Astrocyte of the cerebellum (primary cell): ENCODE results near the gene HAUS1.
"Not testable (repeated sequence)": the region's sequence is repeated elsewhere in the genome, so short reads cannot be mapped to it uniquely, and the experiment has no call there.

ENCODE experiments used
- DNase-seq: peaks from one replicate; pipeline ENCODE4 v3.0.0-alpha.2; 2011; ENCODE audit warnings: low read depth
- H3K4me3 ChIP-seq: 2 replicates; pipeline ENCODE4 v1.5.1; 2011; ENCODE audit warnings: mild to moderate bottlenecking, low read depth, low read length, moderate library complexity
- in situ Hi-C: cut with HindIII; loops from 2 replicates; pipeline ENCODE4 v1.10.0; 2017; ENCODE audit warnings: low sequenced_read_pairs
- TF ChIP-seq, protein P1 (sequence below): IDR thresholded peaks from 2 replicates; pipeline ENCODE4 v1.5.1; 2012; ENCODE audit warnings: low read length, low read depth, moderate library complexity, mild to moderate bottlenecking; ENCODE audit errors: missing control alignments

HAUS1 gene

DNA sequence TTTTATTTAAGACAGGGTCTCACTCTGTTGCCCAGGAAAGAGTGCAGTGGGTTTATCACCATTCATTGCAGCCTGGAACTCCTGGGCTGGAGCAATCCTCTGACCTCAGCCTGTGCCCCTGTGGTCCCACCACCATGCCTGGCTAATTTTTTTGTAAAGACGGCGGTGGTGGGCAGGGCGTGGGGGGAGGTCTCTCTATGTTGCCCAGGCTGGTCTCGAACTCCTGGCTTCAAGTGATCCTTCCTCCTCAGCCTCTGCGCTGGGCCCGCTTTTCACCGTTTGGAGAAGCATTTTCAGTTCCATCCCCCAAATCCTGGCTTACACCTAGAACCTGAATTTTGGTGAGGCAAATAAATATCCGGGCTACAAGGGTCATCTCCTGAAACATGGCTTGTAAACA, 4.7 kb upstream of the HAUS1 start:
- in situ Hi-C loops, result no loop called here

DNA sequence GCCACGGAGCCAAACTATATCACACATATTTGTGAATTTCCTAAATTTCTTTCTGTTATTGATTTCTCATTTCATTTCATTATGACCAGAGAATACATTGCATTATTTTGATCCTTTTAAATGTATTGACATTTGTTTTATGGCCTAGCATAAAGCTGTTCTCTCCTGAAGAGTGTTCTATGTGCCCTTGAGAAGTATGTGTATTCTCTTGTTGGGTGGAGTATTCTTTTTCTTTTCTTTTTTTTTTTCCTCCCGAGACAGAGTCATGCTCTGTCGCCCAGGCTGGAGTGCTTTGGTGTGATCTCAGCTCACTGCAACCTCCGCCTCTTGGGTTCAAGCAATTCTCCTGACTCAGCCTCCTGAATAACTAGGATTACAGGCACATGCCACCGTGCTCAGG, 5.2 kb downstream of the HAUS1 start:
- DNase-seq, result no peak
- no peak overlapping the region for H3K4me3 ChIP-seq
- in situ Hi-C loops, result no loop called here
- TF ChIP-seq, protein P1, sequence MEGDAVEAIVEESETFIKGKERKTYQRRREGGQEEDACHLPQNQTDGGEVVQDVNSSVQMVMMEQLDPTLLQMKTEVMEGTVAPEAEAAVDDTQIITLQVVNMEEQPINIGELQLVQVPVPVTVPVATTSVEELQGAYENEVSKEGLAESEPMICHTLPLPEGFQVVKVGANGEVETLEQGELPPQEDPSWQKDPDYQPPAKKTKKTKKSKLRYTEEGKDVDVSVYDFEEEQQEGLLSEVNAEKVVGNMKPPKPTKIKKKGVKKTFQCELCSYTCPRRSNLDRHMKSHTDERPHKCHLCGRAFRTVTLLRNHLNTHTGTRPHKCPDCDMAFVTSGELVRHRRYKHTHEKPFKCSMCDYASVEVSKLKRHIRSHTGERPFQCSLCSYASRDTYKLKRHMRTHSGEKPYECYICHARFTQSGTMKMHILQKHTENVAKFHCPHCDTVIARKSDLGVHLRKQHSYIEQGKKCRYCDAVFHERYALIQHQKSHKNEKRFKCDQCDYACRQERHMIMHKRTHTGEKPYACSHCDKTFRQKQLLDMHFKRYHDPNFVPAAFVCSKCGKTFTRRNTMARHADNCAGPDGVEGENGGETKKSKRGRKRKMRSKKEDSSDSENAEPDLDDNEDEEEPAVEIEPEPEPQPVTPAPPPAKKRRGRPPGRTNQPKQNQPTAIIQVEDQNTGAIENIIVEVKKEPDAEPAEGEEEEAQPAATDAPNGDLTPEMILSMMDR, result no peak

More for the DNA sequence above, 4.7 kb upstream of the HAUS1 start:
- TF ChIP-seq, protein P1, result no peak
- DNase-seq, result no peak
- no peak overlapping the region for H3K4me3 ChIP-seq

DNA sequence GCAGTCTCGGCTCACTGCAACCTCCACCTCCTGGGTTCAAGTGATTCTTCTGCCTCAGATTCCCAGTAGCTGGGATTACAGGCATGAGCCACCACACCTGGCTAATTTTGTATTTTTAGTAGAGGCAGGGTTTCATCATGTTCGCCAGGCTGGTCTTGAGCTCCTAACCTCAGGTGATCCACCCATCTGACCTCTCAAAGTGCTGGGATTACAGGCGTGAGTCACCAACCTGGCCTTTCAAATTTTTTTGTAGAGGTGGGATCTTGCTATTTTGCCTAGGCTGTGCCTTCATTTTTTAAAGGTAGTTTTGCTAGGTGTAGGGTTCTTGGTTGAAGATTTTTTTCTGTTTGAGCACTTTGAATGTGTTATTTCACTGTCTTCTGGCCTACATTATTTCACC, 6.2 kb downstream of the HAUS1 start:
- no peak overlapping the region for H3K4me3 ChIP-seq
- TF ChIP-seq, protein P1, result no peak
- in situ Hi-C loops, result no loop called here
- DNase-seq, result no peak

DNA sequence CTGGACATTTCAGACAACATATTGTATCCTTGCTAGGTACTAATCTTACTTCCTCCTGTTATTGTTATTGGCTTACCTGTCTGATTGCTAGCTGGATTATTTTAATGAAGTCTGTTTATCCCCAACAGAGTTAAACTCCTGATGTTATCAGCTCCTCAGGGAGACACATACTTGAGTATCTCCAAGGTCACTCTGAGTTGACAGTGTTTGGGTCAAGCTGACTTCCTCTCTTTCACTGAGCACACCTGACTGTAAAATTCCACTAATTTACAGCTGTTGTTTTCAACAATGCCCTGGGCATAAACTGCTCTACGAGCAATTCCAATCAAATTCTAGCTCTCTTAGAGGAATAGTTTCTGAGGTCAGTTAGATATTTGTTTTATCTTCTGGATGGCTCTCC, 9.6 kb downstream of the HAUS1 start:
- H3K4me3 ChIP-seq, result no peak overlapping the region
- no peak for DNase-seq
- in situ Hi-C loops, result no loop called here
- TF ChIP-seq, protein P1, result no peak

DNA sequence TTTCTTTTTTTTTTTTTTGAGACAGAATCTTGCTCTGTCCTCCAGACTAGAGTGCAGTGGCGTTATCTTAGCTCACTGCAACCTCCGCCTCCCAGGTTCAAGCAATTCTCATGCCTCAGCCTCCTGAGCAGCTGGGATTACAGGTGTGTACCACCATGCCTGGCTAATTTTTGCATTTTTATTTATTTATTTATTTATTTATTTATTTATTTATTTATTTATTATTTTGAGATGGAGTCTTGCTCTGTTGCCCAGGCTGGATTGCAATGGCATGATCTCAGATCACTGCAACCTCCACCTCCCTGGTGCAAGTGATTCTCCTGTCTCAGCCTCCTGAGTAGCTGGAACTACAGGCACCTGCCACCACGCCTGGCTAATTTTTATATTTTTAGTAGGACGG, 22.4 kb downstream of the HAUS1 start:
- H3K4me3 ChIP-seq, DNase-seq, in situ Hi-C loops: not testable (repeated sequence)

DNA sequence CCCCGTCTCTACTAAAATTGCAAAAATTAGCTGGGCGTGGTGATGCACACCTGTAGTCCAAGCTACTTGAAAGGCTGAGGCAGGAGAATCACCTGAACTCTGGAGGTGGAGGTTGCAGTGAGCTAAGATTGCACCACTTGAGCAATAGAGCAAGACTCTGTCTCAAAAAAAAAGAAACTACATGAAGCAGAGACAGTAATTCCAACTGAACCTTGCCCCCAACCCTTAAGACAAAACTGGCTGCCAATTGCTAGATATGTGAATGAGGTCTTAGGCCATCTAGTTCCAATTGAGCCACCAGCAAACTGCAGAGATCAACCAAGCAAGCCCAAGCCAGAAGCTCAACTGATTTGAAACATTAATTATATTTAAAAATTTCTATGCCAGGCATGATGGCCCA, 25.9 kb downstream of the HAUS1 start:
- in situ Hi-C loops, result no loop called here
- H3K4me3 ChIP-seq, result no peak overlapping the region
- TF ChIP-seq, protein P1, result no peak
- no peak for DNase-seq

DNA sequence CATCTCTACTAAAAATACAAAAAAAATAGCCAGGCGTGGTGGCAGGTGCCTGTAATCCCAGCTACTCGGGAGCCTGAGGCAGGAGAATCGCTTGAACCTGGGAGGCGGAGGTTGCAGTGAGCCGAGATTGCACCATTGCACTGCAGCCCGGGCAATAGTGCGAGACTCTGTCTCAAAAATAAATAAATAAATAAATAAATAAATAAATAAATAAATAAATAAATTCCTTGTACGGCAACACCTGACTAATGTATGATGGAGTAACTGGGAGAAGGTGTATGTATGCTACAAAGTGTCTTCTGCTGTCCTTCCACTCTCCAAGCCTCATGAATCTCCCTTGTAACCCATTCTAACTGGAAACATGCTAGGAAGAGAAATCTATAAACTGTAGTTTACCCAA, 26.4 kb downstream of the HAUS1 start:
- H3K4me3 ChIP-seq, in situ Hi-C loops: not testable (repeated sequence)

DNA sequence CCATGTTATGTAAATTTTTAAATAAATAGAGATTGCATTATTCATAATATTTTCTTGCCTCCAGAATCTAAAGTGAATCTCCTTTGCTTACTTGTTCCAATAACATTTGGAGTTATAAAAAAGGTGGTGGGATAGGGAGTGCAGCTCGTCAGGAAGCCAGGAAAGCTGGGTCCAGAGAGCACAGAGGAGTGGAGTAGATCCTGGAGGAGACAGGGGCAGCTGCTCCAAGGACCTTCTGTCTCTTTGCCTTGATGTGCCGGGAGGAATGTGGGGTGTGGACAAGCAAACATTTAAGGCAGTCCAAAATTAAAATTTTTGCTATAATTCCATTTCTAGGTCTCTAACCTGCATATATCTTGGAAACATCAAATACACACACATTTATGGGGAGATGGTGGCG, 29.3 kb downstream of the HAUS1 start:
- TF ChIP-seq, protein P1, result no peak
- in situ Hi-C loops, result no loop called here
- DNase-seq, result no peak
- H3K4me3 ChIP-seq, result no peak overlapping the region

More for the DNA sequence above, 26.4 kb downstream of the HAUS1 start:
- DNase-seq, result not testable (repeated sequence)
